ENCODE results near the gene MTRF1L. TPM values are rescaled to one million over a fixed set of nuclear protein-coding genes. Genes with fewer than 3 reads are reported as not detected.
"Not testable (repeated sequence)": the region's sequence is repeated elsewhere in the genome, so short reads cannot be mapped to it uniquely, and the experiment has no call there.

MTRF1L gene
- total RNA-seq, 1 experiment from 2014 or later = 16.6 TPM

GRCh38 chr6:152993431-152993830 lies 9.1 kb downstream of the MTRF1L start (continued):
- TF ChIP-seq, protein P1, sequence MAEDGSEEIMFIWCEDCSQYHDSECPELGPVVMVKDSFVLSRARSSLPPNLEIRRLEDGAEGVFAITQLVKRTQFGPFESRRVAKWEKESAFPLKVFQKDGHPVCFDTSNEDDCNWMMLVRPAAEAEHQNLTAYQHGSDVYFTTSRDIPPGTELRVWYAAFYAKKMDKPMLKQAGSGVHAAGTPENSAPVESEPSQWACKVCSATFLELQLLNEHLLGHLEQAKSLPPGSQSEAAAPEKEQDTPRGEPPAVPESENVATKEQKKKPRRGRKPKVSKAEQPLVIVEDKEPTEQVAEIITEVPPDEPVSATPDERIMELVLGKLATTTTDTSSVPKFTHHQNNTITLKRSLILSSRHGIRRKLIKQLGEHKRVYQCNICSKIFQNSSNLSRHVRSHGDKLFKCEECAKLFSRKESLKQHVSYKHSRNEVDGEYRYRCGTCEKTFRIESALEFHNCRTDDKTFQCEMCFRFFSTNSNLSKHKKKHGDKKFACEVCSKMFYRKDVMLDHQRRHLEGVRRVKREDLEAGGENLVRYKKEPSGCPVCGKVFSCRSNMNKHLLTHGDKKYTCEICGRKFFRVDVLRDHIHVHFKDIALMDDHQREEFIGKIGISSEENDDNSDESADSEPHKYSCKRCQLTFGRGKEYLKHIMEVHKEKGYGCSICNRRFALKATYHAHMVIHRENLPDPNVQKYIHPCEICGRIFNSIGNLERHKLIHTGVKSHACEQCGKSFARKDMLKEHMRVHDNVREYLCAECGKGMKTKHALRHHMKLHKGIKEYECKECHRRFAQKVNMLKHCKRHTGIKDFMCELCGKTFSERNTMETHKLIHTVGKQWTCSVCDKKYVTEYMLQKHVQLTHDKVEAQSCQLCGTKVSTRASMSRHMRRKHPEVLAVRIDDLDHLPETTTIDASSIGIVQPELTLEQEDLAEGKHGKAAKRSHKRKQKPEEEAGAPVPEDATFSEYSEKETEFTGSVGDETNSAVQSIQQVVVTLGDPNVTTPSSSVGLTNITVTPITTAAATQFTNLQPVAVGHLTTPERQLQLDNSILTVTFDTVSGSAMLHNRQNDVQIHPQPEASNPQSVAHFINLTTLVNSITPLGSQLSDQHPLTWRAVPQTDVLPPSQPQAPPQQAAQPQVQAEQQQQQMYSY (CRISPR knock-in tag; IDR thresholded peaks at IDR 0.05) = no peak
- TF ChIP-seq NR3C1 (CRISPR knock-in tag; conservative IDR thresholded peaks at IDR 0.05; ENCODE audit: low read depth) (no peak), EMX1 (CRISPR knock-in tag; IDR thresholded peaks at IDR 0.05) (no peak), TP53 (CRISPR knock-in tag; IDR thresholded peaks at IDR 0.05) (no peak), TEAD4 (CRISPR knock-in tag; IDR thresholded peaks at IDR 0.05) (no peak), HMGA2 (CRISPR knock-in tag; IDR thresholded peaks at IDR 0.05) (no peak), PRRX2 (CRISPR knock-in tag; IDR thresholded peaks at IDR 0.05) (no peak), CREM (CRISPR knock-in tag; IDR thresholded peaks at IDR 0.05) (no peak)
- TF ChIP-seq, protein P2, sequence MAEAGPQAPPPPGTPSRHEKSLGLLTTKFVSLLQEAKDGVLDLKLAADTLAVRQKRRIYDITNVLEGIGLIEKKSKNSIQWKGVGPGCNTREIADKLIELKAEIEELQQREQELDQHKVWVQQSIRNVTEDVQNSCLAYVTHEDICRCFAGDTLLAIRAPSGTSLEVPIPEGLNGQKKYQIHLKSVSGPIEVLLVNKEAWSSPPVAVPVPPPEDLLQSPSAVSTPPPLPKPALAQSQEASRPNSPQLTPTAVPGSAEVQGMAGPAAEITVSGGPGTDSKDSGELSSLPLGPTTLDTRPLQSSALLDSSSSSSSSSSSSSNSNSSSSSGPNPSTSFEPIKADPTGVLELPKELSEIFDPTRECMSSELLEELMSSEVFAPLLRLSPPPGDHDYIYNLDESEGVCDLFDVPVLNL (CRISPR knock-in tag; IDR thresholded peaks at IDR 0.05; ENCODE audit: borderline replicate concordance, low read depth) = no peak
- TF ChIP-seq, protein P3, sequence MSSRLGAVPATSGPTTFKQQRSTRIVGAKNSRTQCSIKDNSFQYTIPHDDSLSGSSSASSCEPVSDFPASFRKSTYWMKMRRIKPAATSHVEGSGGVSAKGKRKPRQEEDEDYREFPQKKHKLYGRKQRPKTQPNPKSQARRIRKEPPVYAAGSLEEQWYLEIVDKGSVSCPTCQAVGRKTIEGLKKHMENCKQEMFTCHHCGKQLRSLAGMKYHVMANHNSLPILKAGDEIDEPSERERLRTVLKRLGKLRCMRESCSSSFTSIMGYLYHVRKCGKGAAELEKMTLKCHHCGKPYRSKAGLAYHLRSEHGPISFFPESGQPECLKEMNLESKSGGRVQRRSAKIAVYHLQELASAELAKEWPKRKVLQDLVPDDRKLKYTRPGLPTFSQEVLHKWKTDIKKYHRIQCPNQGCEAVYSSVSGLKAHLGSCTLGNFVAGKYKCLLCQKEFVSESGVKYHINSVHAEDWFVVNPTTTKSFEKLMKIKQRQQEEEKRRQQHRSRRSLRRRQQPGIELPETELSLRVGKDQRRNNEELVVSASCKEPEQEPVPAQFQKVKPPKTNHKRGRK (CRISPR knock-in tag; IDR thresholded peaks at IDR 0.05; ENCODE audit: borderline replicate concordance) = no peak

DNA sequence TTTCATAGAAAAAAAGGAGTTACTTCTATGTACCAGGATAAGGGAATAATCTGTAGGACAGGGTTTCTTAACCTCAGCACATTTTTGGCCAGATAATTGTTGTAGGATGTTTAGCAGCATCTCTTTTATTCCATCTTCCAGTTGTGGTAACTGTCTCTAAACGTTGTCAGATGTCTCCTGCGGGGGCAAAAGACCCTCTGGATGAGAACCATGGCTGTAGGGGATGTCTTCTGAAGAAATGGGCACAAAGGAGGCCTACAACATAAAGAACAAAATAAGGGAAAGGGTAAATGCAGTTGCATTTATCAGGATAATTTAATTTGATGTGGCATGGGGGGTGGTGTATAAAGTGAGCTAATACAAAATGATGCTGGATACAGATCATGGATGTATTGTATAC lies 15.5 kb downstream of the MTRF1L start:
- peak; percentile 62; the same call in 1 of the 2 replicates for TF ChIP-seq ZNF317 (CRISPR knock-in tag; IDR thresholded peaks at IDR 0.05; ENCODE audit: borderline replicate concordance, low read depth)
- no peak for TF ChIP-seq FOXP1 (CRISPR knock-in tag; IDR thresholded peaks at IDR 0.05; ENCODE audit: borderline replicate concordance)
- no peak for TF ChIP-seq HMGXB4 (CRISPR knock-in tag; IDR thresholded peaks at IDR 0.05)
- Mint-ChIP-seq H3K4me1 (peaks cover 13% of the 10 kb centered on the region), H3K27me3 (ENCODE audit: low read depth) (no peaks in the 10 kb centered on the region), H3K9me3 (no peaks in the 10 kb centered on the region), H3K36me3 (peaks cover 22% of the 10 kb centered on the region), H3K4me3 (no peak overlapping the region), H3K27ac (no peak overlapping the region)
- POLR2A ChIA-PET = interaction anchor here (0.6 kb wide), 1 partner anchor 1747 kb away, joined by 6 read pairs; the partner anchor contains the start of gene AKAP12
- DNase-seq (ENCODE audit: low spot score) = no peak
- CTCF ChIA-PET = no interaction called here
- ATAC-seq = no peak

GRCh38 chr6:152985300-152985699 lies 17.2 kb downstream of the MTRF1L start:
- CTCF ChIA-PET; ATAC-seq; DNase-seq (ENCODE audit: low spot score); POLR2A ChIA-PET; H3K27me3 Mint-ChIP-seq (ENCODE audit: low read depth); H3K9me3 Mint-ChIP-seq: not testable (repeated sequence)
- peaks cover 22% of the 10 kb centered on the region for H3K4me1 Mint-ChIP-seq
- H3K36me3 Mint-ChIP-seq = peaks cover 23% of the 10 kb centered on the region
- peak overlapping the region; percentile 96 for H3K4me3 Mint-ChIP-seq
- peak overlapping the region; percentile 32; the same call in 1 of the 2 replicates for H3K27ac Mint-ChIP-seq
